GM19395 (cell line): ENCODE data around the gene IL17RB.

ENCODE experiments used
- ATAC-seq: cut with Tn5 transposase; IDR thresholded peaks from one replicate; pipeline ENCODE4 v1.9.1; 2021; ENCODE audit warnings: mild to moderate bottlenecking, moderate library complexity; ENCODE audit not compliant: unreplicated experiment

The IL17RB gene

GRCh38 chr3:53811143-53811927, 35.0 kb upstream of the IL17RB start:
- no peak for ATAC-seq

- no peak for ATAC-seq
These were observed 33.9 kb upstream of the IL17RB start for GRCh38 chr3:53812434-53812833.

GRCh38 chr3:53813229-53813628, 33.1 kb upstream of the IL17RB start:
- no peak for ATAC-seq

- ATAC-seq, result no peak
These were observed 32.5 kb upstream of the IL17RB start for GRCh38 chr3:53813876-53814275.

GRCh38 chr3:53815067-53815466, 31.3 kb upstream of the IL17RB start:
- no peak for ATAC-seq

GRCh38 chr3:53815651-53816050, 30.7 kb upstream of the IL17RB start:
- no peak for ATAC-seq

- no peak for ATAC-seq
These were observed 29.9 kb upstream of the IL17RB start for GRCh38 chr3:53816425-53816824.

- no peak for ATAC-seq
These were observed 29.2 kb upstream of the IL17RB start for GRCh38 chr3:53817211-53817610.

- ATAC-seq, result no peak
These were observed 28.6 kb upstream of the IL17RB start for GRCh38 chr3:53817809-53818208.

- no peak for ATAC-seq
These were observed 27.9 kb upstream of the IL17RB start for GRCh38 chr3:53818221-53819162.

GRCh38 chr3:53819163-53819868, 27.1 kb upstream of the IL17RB start:
- ATAC-seq, result no peak

- ATAC-seq, result no peak
These were observed 26.3 kb upstream of the IL17RB start for GRCh38 chr3:53820084-53820483.

- ATAC-seq, result no peak
These were observed 25.4 kb upstream of the IL17RB start for GRCh38 chr3:53820756-53821580.

GRCh38 chr3:53821631-53822121, 24.7 kb upstream of the IL17RB start:
- ATAC-seq, result peak; percentile 79

- ATAC-seq, result no peak
These were observed 24.0 kb upstream of the IL17RB start for GRCh38 chr3:53822331-53822741.

- no peak for ATAC-seq
These were observed 23.1 kb upstream of the IL17RB start for GRCh38 chr3:53823026-53823955.

- no peak for ATAC-seq
These were observed 22.3 kb upstream of the IL17RB start for GRCh38 chr3:53823956-53824657.

- no peak for ATAC-seq
These were observed 21.6 kb upstream of the IL17RB start for GRCh38 chr3:53824795-53825194.

- no peak for ATAC-seq
These were observed 20.3 kb upstream of the IL17RB start for GRCh38 chr3:53826048-53826447.
